ENCODE data around the gene CASKIN2. TPM values are rescaled to one million over a fixed set of nuclear protein-coding genes. Genes with fewer than 3 reads are reported as not detected.

Gene CASKIN2
- total and polyA plus RNA-seq, 4 donors: 4.0 to 63.4 (median 35.2) TPM

- intact Hi-C loops (cut with DNase I): loop anchor here (5.0 to 10.0 kb wide), 2 partner anchors 33 to 50 kb away; no protein-coding TSS in a partner anchor
- H3K4me3 ChIP-seq (ENCODE audit: low read length in 2 of 2): no peak overlapping the region
- no peaks in the 10 kb centered on the region for H3K4me1 ChIP-seq (ENCODE audit: control insufficient read depth in 1 of 2, insufficient read depth in 2 of 2, low read length in 2 of 2)
- 31 to 43% methylated on average over 12 to 13 of the region's 13 CpGs for WGBS, 2 donors
- no peaks in the 10 kb centered on the region for H3K36me3 ChIP-seq (ENCODE audit: control insufficient read depth in 1 of 2, insufficient read depth in 2 of 2, low read length in 1 of 2)
- H3K27me3 ChIP-seq (ENCODE audit: control insufficient read depth in 1 of 2, insufficient read depth in 2 of 2, low read length in 1 of 2): no peaks in the 10 kb centered on the region
- no peak for ATAC-seq (ENCODE audit: low FRiP score)
- H3K27ac ChIP-seq (ENCODE audit: low read depth in 1 of 2, low read length in 2 of 2): peak overlapping the region in 1 of 2 donors; percentile 86
- no peak for DNase-seq
- no peaks in the 10 kb centered on the region for H3K9me3 ChIP-seq (ENCODE audit: control insufficient read depth, low read length)
Measured at GRCh38 chr17:75475144-75475835, 40.0 kb downstream of the CASKIN2 start.

GRCh38 chr17:75474736-75475135 is 40.6 kb downstream of the CASKIN2 start:
- no peak for DNase-seq
- H3K27ac ChIP-seq (ENCODE audit: low read depth in 1 of 2, low read length in 2 of 2): peak overlapping the region in 1 of 2 donors; percentile 86
- WGBS, 2 donors: 85 to 87% methylated on average over 6 of the region's 6 CpGs
- no peaks in the 10 kb centered on the region for H3K9me3 ChIP-seq (ENCODE audit: control insufficient read depth, low read length)
- H3K4me1 ChIP-seq (ENCODE audit: control insufficient read depth in 1 of 2, insufficient read depth in 2 of 2, low read length in 2 of 2): no peaks in the 10 kb centered on the region
- H3K36me3 ChIP-seq (ENCODE audit: control insufficient read depth in 1 of 2, insufficient read depth in 2 of 2, low read length in 1 of 2): no peaks in the 10 kb centered on the region
- no peak for ATAC-seq (ENCODE audit: low FRiP score)
- H3K27me3 ChIP-seq (ENCODE audit: control insufficient read depth in 1 of 2, insufficient read depth in 2 of 2, low read length in 1 of 2): no peaks in the 10 kb centered on the region
- no peak overlapping the region for H3K4me3 ChIP-seq (ENCODE audit: low read length in 2 of 2)
- intact Hi-C loops (cut with DNase I): loop anchor here (5.0 to 10.0 kb wide), 2 partner anchors 32 to 50 kb away; no protein-coding TSS in a partner anchor

- Histone ChIP-seq H3K4me1 (ENCODE audit: control insufficient read depth in 1 of 2, insufficient read depth in 2 of 2, low read length in 2 of 2) (no peaks in the 10 kb centered on the region), H3K27me3 (ENCODE audit: control insufficient read depth in 1 of 2, insufficient read depth in 2 of 2, low read length in 1 of 2) (no peaks in the 10 kb centered on the region), H3K27ac (ENCODE audit: low read depth in 1 of 2, low read length in 2 of 2) (no peak overlapping the region), H3K4me3 (ENCODE audit: low read length in 2 of 2) (no peak overlapping the region), H3K9me3 (ENCODE audit: control insufficient read depth, low read length) (no peaks in the 10 kb centered on the region), H3K36me3 (ENCODE audit: control insufficient read depth in 1 of 2, insufficient read depth in 2 of 2, low read length in 1 of 2) (no peaks in the 10 kb centered on the region)
- intact Hi-C loops (cut with DNase I): loop anchor here in 1 of 2 donors (10.0 kb wide), 1 partner anchor 48 kb away; no protein-coding TSS in a partner anchor
- ATAC-seq (ENCODE audit: low FRiP score) (no peak), DNase-seq (no peak)
- WGBS, 2 donors: 85 to 87% methylated on average over 2 of the region's 2 CpGs
Measured at GRCh38 chr17:75473246-75473645, 42.1 kb downstream of the CASKIN2 start.

GRCh38 chr17:75472119-75472518 is 43.2 kb downstream of the CASKIN2 start:
- WGBS, 2 donors: 60 to 79% methylated on average over 4 of the region's 4 CpGs
- H3K27ac ChIP-seq (ENCODE audit: low read depth in 1 of 2, low read length in 2 of 2): no peak overlapping the region
- no peaks in the 10 kb centered on the region for H3K36me3 ChIP-seq (ENCODE audit: control insufficient read depth in 1 of 2, insufficient read depth in 2 of 2, low read length in 1 of 2)
- ATAC-seq (ENCODE audit: low FRiP score) (no peak), DNase-seq (peak in 1 of 2 donors; percentile 6)
- H3K27me3 ChIP-seq (ENCODE audit: control insufficient read depth in 1 of 2, insufficient read depth in 2 of 2, low read length in 1 of 2): no peaks in the 10 kb centered on the region
- H3K9me3 ChIP-seq (ENCODE audit: control insufficient read depth, low read length): no peaks in the 10 kb centered on the region
- no peak overlapping the region for H3K4me3 ChIP-seq (ENCODE audit: low read length in 2 of 2)
- H3K4me1 ChIP-seq (ENCODE audit: control insufficient read depth in 1 of 2, insufficient read depth in 2 of 2, low read length in 2 of 2): no peaks in the 10 kb centered on the region
- intact Hi-C loops (cut with DNase I): loop anchor here in 1 of 2 donors (10.0 kb wide), 1 partner anchor 47 kb away; no protein-coding TSS in a partner anchor

GRCh38 chr17:75471207-75471606 is 44.1 kb downstream of the CASKIN2 start:
- H3K27me3 ChIP-seq (ENCODE audit: control insufficient read depth in 1 of 2, insufficient read depth in 2 of 2, low read length in 1 of 2): no peaks in the 10 kb centered on the region

GRCh38 chr17:75468779-75469373 is 46.5 kb downstream of the CASKIN2 start:
- no peaks in the 10 kb centered on the region for H3K27me3 ChIP-seq (ENCODE audit: control insufficient read depth in 1 of 2, insufficient read depth in 2 of 2, low read length in 1 of 2)
- WGBS, 2 donors: 58 to 60% methylated on average over 13 of the region's 13 CpGs
- no peaks in the 10 kb centered on the region for H3K4me1 ChIP-seq (ENCODE audit: control insufficient read depth in 1 of 2, insufficient read depth in 2 of 2, low read length in 2 of 2)
- no peaks in the 10 kb centered on the region for H3K36me3 ChIP-seq (ENCODE audit: control insufficient read depth in 1 of 2, insufficient read depth in 2 of 2, low read length in 1 of 2)
- DNase-seq (peak in 1 of 2 donors; percentile 38), ATAC-seq (ENCODE audit: low FRiP score) (peak; percentile 13)
- H3K4me3 ChIP-seq (ENCODE audit: low read length in 2 of 2): no peak overlapping the region
- H3K9me3 ChIP-seq (ENCODE audit: control insufficient read depth, low read length): no peaks in the 10 kb centered on the region
- intact Hi-C loops (cut with DNase I): no loop called here
- H3K27ac ChIP-seq (ENCODE audit: low read depth in 1 of 2, low read length in 2 of 2): peak overlapping the region in 1 of 2 donors; percentile 25

More at GRCh38 chr17:75471207-75471606, 44.1 kb downstream of the CASKIN2 start:
- 84 to 85% methylated on average over 6 of the region's 6 CpGs for WGBS, 2 donors
- Histone ChIP-seq H3K9me3 (ENCODE audit: control insufficient read depth, low read length) (no peaks in the 10 kb centered on the region), H3K36me3 (ENCODE audit: control insufficient read depth in 1 of 2, insufficient read depth in 2 of 2, low read length in 1 of 2) (no peaks in the 10 kb centered on the region), H3K4me3 (ENCODE audit: low read length in 2 of 2) (no peak overlapping the region), H3K4me1 (ENCODE audit: control insufficient read depth in 1 of 2, insufficient read depth in 2 of 2, low read length in 2 of 2) (no peaks in the 10 kb centered on the region), H3K27ac (ENCODE audit: low read depth in 1 of 2, low read length in 2 of 2) (no peak overlapping the region)
- intact Hi-C loops (cut with DNase I): loop anchor here in 1 of 2 donors (10.0 kb wide), 1 partner anchor 46 kb away; no protein-coding TSS in a partner anchor
- ATAC-seq (ENCODE audit: low FRiP score): no peak
- peak in 1 of 2 donors; percentile 9 for DNase-seq

- peak in 1 of 2 donors; percentile 57 for DNase-seq
- WGBS, 2 donors: 15 to 16% methylated on average over 8 of the region's 8 CpGs
- peak; percentile 79 for ATAC-seq (ENCODE audit: low FRiP score)
- H3K4me3 ChIP-seq (ENCODE audit: low read length in 2 of 2): no peak overlapping the region
- peak overlapping the region; percentile 10 to 12 for H3K27ac ChIP-seq (ENCODE audit: low read depth in 1 of 2, low read length in 2 of 2)
- H3K9me3 ChIP-seq (ENCODE audit: control insufficient read depth, low read length): no peaks in the 10 kb centered on the region
- no peaks in the 10 kb centered on the region for H3K27me3 ChIP-seq (ENCODE audit: control insufficient read depth in 1 of 2, insufficient read depth in 2 of 2, low read length in 1 of 2)
- no peaks in the 10 kb centered on the region for H3K36me3 ChIP-seq (ENCODE audit: control insufficient read depth in 1 of 2, insufficient read depth in 2 of 2, low read length in 1 of 2)
- H3K4me1 ChIP-seq (ENCODE audit: control insufficient read depth in 1 of 2, insufficient read depth in 2 of 2, low read length in 2 of 2): no peaks in the 10 kb centered on the region
- intact Hi-C loops (cut with DNase I): no loop called here
Measured at GRCh38 chr17:75468291-75468754, 47.0 kb downstream of the CASKIN2 start.

GRCh38 chr17:75465039-75465438 is 50.3 kb downstream of the CASKIN2 start:
- intact Hi-C loops (cut with DNase I): no loop called here
- 95 to 96% methylated on average over 6 of the region's 6 CpGs for WGBS, 2 donors
- no peak for ATAC-seq (ENCODE audit: low FRiP score)

More at GRCh38 chr17:75465039-75465438, 50.3 kb downstream of the CASKIN2 start:
- H3K9me3 ChIP-seq (ENCODE audit: control insufficient read depth, low read length): no peaks in the 10 kb centered on the region
- no peak for DNase-seq
- no peaks in the 10 kb centered on the region for H3K4me1 ChIP-seq (ENCODE audit: control insufficient read depth in 1 of 2, insufficient read depth in 2 of 2, low read length in 2 of 2)
- no peaks in the 10 kb centered on the region for H3K36me3 ChIP-seq (ENCODE audit: control insufficient read depth in 1 of 2, insufficient read depth in 2 of 2, low read length in 1 of 2)
- no peak overlapping the region for H3K27ac ChIP-seq (ENCODE audit: low read depth in 1 of 2, low read length in 2 of 2)
- no peak overlapping the region for H3K4me3 ChIP-seq (ENCODE audit: low read length in 2 of 2)
- H3K27me3 ChIP-seq (ENCODE audit: control insufficient read depth in 1 of 2, insufficient read depth in 2 of 2, low read length in 1 of 2): no peaks in the 10 kb centered on the region

All from aorta (tissue), 5 donors.